Activated T-helper 1 cell treated with anti-CD3 and anti-CD28 coated beads, Interleukin-2, amount 50 U/mL, for 16 hours (primary cell): ENCODE results near the gene POMGNT2.

ENCODE experiments used
- DNase-seq, 2 donors: peaks; one replicate each; pipeline ENCODE4 v3.0.0-alpha.2; 2020; ENCODE audit warnings: low read depth in 1 of 2, low spot score in 1 of 2

POMGNT2 gene

GRCh38 chr3:43104039-43104438, 1.8 kb downstream of the POMGNT2 start:
- no peak for DNase-seq

- DNase-seq = no peak
Measured at GRCh38 chr3:43102773-43103480, 3.0 kb downstream of the POMGNT2 start.

- no peak for DNase-seq
Measured at GRCh38 chr3:43098761-43099160, 7.1 kb downstream of the POMGNT2 start.

- DNase-seq = no peak
Measured at GRCh38 chr3:43097400-43098080, 8.3 kb downstream of the POMGNT2 start.

GRCh38 chr3:43096761-43097160, 9.1 kb downstream of the POMGNT2 start:
- no peak for DNase-seq

GRCh38 chr3:43095370-43095769, 10.5 kb downstream of the POMGNT2 start:
- DNase-seq = no peak

GRCh38 chr3:43094851-43095250, 11.0 kb downstream of the POMGNT2 start:
- no peak for DNase-seq

GRCh38 chr3:43094381-43094780, 11.5 kb downstream of the POMGNT2 start:
- DNase-seq = no peak

- DNase-seq = no peak
Measured at GRCh38 chr3:43093974-43094373, 11.9 kb downstream of the POMGNT2 start.

GRCh38 chr3:43093006-43093405, 12.9 kb downstream of the POMGNT2 start:
- DNase-seq = no peak

GRCh38 chr3:43091481-43091880, 14.4 kb downstream of the POMGNT2 start:
- DNase-seq = no peak

- no peak for DNase-seq
Measured at GRCh38 chr3:43090238-43090637, 15.6 kb downstream of the POMGNT2 start.

GRCh38 chr3:43089081-43089480, 16.8 kb downstream of the POMGNT2 start:
- no peak for DNase-seq

GRCh38 chr3:43087249-43087776, 18.6 kb downstream of the POMGNT2 start:
- DNase-seq = no peak

- DNase-seq = no peak
Measured at GRCh38 chr3:43086460-43087165, 19.3 kb downstream of the POMGNT2 start.

- DNase-seq = no peak
Measured at GRCh38 chr3:43082457-43082856, 23.4 kb downstream of the POMGNT2 start.

- DNase-seq = no peak
Measured at GRCh38 chr3:43081796-43082195, 24.1 kb downstream of the POMGNT2 start.

GRCh38 chr3:43080726-43081568, 24.9 kb downstream of the POMGNT2 start:
- no peak for DNase-seq

GRCh38 chr3:43079536-43080332, 26.1 kb downstream of the POMGNT2 start:
- DNase-seq = no peak

GRCh38 chr3:43077707-43078106, 28.2 kb downstream of the POMGNT2 start:
- no peak for DNase-seq
